NCI-H510A treated with DMSO at 0.1 percent for 48 hours (cell line): ENCODE results near the gene CCAR1.
"Not testable (repeated sequence)": the region's sequence is repeated elsewhere in the genome, so short reads cannot be mapped to it uniquely, and the experiment has no call there.

Experiments used
- DNase-seq: peaks from one replicate; lab custom pipeline; 2025; lab: John Stamatoyannopoulos, UW

CCAR1 gene

DNA sequence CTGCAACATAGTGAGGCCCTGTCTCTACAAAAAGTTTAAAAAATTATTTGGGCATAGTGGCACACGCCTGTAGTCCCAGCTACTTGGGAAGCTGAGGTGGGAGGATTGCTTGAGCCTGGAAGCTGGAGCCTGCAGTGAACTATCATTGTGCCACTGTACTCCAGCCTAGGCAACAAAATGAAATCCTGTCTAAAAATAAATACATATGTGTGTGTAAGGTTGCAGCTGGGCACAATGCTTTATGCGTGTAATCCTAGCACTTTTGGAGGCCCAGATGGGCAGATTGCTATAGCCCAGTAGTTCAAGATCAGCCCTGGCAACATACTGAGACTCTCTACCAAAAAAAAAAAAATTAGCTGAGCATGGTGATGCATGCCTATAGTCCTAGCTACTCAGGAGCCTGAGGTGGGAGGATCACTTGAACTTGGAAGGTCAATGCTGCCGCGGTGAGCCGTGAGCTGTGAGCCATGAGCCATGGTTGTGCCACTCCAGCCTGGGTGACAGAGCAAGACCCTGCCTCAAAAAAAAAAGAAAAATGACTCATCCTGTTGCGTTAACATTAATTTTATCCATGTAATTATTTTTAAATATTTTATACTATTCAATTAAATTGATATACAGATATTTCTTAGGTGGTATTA lies 38.3 kb downstream of the CCAR1 start:
- no peak for DNase-seq

DNA sequence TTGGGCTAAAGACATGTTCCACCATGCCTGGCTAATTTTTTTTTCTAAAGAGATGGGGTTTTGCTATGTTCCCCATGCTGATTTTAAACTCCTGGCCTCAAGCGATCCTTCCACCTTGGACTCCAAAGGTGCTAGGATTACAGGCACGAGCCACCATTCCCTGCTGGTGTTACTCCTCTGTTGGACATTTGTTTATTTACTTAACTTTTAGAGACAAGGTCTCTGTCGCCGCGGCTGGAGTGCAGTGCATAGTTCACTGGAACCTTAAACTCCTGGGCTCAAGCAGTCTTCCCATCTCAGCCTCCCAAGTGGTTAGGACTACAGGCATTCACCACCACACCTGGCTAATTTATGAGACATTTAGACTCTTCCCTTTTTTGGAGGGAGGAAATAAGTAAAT lies 38.9 kb downstream of the CCAR1 start:
- DNase-seq, result no peak

DNA sequence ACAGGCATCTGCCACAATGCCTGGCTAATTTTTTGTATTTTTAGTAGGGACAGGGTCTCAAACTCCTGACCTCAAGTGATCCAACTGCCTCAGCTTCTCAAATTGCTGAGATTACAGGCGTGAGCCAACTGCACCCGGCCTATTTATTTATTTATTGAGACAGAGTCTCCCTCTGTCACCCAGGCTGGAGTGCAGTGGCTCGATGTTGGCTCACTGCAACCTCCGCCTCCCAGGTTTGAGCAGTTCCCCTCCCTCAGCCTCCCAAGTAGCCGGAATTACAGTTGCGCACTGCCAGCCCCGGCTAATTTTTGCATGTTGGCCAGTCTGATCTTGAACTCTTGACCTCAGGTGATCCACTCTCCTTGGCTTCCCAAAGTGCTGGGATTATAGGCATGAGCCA lies 46.4 kb downstream of the CCAR1 start:
- DNase-seq, result not testable (repeated sequence)

DNA sequence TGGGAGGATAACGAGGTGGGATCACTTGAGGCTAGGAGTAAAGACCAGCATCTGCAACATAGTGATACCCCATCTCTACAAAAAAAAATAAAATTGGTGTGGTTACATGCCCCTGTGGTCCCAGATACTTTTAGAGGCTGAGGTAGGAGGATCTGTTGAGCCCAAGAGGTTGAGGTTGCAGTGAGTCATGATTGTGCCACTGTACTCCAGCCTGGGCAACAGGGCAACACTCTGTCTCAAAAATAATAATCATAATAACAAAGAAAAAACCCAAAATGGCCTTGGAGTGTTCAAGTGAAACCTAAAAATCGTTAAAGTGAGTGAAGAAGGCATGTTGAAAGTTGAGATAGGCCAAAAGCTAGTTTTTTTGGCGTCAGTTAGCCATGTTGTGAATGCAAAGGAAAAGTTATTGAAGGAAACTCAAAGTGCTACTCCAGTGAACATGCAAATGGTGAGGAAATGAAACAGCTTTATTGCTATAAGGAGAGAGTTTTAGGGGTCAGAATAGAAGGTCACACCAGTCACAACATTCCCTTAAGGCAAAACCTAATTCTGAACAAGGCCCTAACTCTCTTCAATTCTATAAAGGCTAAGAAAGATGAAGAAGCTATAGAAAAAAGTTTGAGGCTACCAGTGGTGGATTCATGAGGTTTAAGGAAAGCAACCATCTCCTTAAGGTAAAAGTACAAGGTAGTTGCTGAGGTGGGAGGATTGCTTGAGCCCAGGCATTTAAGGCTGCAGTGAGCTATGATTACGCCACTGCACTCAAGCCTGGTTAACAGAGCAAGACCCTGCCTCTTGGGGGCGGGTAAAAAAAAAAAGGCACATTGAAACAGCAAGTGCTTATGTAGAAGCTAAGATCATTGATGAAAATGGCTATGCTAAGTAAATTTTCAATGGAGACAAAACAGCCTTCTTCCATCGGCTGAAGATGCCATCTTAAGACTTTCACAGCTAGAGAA lies 60.9 kb downstream of the CCAR1 start:
- no peak for DNase-seq

DNA sequence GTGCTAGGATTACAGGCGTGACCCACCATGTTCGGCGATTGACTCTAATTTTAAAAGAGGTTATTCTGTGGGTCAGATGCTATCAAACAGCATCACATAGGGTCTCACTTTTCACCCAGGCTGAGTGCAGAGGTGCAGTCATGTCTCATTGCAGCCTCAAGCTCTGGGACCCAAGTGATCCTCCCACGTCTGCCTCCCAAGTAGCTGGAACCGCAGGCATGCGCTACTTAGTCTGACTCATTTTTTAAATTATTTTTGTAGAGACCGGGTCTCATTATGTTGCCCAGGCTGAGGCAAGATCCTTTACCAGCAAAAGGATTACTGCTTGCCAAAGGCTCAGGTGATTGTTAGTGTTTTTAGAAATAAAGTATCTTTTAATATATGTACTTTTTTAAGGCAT lies 63.4 kb downstream of the CCAR1 start:
- no peak for DNase-seq

DNA sequence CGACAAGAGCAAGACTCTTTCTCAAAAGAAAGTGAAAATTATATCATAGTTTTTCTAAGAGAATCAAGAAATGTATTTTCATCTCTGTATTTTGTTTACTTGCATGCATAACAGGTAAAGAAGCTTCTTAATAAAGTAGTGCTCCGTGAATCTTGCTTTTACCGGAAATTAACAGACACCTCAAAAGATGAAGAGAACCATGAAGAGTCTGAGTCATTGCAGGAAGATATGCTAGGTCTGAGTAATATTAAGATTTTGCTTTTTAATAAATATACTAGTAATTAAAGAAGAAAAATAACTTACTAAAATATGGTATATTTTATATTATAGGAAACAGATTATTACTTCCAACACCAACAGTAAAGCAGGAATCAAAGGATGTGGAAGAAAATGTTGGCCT lies 66.8 kb downstream of the CCAR1 start:
- DNase-seq, result no peak

DNA sequence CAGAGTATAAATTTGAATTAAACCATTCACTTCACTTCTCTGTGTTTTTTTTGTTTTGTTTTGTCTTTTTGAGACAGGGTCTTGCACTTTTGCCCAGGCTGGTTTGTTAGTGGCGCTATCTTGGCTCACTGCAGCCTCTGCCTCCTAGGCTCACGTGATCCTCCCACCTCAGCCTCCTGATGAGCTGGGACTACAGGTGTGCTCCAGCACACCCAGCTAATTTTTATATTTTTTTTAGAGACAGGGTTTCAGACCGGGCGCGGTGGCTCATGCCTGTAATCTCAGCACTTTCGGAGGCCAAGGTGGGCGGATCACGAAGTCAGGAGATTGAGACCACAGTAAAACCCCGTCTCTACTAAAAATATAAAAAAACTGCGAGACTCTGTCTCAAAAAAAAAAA lies 69.4 kb downstream of the CCAR1 start:
- no peak for DNase-seq

DNA sequence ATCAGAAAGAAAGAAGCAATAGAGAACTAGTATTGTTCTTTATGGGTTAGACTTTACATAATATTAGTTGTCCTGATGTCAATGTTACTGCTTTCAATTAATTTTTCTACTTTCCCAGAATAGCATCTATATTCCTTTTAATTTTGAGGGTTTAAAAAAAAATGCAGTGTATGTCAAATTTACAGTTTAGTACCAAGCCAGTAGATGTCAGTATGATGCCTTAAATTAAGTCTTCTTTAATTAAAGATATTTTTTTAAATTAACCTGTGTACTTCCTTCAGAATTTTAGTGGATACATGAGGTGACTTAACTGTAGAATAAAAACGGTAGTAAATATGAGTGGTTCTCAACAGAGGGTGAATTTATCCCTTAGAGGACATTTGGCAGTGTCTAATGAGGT lies 71.1 kb downstream of the CCAR1 start:
- DNase-seq, result no peak

DNA sequence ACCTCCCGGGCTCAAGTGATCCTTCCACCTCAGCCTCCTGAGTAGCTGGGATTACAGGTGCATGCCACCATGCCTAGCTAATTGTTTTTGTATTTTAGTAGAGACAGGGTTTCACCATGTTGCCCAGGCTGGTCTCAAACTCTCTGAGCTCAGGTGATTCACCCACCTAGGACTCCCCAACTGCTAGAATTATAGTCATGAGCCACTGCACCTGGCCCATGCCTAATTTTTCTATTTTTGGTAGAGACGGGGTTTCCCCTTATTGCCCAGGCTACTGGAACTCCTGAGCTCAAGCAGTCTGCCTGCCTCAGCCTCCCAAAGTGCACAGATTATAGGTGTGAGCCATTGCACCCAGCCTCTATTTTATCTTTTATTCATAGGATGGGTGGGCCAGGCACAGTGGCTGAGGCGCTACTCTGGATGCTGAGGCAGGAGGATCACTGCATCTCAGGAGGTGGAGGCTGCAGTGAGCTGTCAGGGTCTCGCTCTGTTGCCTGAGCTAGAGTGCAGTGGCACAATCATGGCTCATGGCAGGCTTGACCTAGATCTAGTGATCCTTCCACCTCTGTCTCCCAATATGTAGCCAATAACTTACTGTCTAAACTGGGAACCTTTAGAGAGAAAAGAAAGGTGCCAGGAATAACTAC lies 75.0 kb downstream of the CCAR1 start:
- DNase-seq, result no peak

DNA sequence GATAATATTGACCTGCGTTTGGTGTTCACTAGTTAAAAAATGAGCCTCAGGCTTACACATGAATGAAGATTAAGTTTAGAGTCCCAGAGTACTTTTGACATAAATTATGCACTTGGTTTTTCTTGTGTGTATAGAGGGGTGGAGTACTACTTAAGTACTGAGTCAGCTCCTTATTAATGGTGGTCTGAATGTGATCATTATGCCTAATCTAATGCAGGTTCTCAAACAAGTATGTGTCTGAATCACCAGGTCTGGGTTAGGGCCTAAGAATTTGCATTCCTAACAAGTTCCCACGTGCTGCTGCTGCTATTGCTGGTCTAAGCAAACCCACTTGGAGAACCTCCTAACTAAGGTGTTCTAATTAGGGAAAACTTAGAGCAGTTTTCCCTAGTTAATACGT lies 75.6 kb downstream of the CCAR1 start:
- DNase-seq, result no peak

DNA sequence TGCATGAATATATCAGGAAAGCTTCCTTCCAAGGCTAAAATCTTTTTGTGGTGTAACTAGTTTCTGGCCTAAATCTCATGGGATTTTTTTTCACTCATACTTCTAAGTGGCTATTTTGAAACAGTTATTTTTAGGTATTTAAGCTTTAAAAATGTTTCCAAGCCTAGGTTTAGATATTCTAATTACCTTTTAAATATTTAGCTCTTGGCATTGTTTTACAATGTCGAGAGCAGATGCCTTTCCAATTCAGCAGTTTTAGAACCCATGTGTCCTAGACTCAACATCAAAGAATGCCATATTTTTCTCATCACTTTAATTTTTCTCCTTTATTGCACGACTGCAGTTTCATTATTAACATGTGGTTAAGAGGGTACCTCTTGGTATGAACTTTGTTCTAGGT lies 79.2 kb downstream of the CCAR1 start:
- DNase-seq, result no peak

DNA sequence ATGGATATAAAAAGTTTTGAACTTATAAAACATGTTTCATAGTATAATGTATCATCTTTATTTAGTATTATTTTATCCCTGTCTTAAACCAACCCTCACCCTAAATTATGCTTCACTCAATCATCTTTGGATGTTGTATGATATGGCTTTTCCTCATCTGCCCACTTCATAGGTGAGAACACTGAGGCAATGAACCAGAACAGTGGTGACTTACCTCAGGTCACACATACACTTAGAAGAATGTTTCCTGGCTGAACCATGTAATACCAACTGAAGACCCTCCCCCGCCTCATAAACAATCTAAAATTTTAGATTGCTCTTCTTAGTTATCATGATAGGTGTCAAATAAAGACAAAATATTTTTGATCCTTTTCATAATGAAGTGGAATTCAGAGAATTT lies 83.7 kb downstream of the CCAR1 start:
- DNase-seq, result no peak

DNA sequence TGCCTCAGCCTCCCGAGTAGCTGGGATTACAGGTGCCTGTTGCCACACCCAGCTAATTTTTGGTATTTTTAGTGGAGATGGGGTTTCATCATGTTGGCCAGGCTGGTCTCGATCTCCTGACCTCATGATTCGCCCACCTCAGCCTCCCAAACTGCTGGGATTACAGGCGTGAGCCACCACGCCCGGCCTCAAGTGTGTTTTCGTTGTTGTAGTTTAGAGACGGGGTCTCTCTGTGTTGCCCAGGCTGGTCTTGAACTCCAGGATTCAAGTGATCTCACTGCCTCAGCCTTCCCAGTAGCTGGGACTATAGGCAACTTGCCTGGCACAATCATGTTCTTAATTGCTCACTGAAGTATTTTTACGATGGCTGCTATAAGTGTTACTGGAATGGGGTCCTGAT lies 89.8 kb downstream of the CCAR1 start:
- DNase-seq, result not testable (repeated sequence)

DNA sequence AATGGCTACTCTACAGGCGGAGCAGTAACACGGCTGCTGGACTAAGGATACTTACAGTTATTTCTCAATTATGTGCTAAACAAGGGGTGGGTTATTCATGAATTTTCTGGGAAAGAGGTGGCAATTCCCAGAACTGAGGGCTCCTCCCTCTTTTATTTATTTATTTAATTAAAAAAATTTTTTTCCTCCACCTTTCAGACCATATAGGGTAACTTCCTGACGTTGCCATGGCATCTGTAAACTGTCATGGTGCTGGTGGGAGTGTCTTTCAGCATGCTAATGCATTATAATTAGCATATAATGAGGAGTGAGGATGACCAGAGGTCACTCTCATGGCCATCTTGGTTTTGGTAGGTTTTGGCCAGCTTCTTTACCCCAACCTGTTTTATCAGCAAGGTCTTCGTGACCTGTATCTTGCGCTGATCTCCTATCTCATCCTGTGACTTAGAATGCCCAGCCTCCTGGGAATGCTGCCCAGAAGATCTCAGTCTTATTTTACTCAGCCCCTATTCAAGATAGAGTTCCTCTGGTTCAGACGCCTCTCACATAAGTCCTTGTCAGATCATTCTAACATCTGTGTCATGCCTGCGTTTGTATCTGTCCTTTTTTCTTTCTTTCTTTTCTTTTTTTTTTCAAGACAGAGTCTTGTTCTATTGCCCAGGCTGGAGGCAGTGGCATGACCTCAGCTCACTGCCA lies 90.4 kb downstream of the CCAR1 start:
- DNase-seq, result no peak

DNA sequence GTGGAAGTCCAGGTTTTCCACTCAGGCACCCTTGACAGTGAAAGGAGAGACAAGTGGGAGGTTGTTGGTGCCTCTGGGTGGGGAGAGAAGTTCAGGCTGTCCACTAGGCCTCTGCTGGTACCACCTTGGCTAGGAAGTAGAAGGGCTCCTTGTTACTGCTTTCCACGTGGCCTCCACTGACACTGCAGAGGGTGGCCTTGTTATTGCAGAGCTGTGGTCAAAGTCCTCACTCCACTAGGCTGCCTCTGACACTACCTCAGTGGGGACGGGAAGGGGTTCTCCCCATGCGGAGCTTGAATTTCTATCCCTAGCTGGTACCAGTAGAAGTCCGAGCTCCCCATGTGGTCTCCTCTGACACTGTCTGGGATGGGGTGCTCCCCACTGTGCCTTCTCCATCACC lies 91.4 kb downstream of the CCAR1 start:
- no peak for DNase-seq

DNA sequence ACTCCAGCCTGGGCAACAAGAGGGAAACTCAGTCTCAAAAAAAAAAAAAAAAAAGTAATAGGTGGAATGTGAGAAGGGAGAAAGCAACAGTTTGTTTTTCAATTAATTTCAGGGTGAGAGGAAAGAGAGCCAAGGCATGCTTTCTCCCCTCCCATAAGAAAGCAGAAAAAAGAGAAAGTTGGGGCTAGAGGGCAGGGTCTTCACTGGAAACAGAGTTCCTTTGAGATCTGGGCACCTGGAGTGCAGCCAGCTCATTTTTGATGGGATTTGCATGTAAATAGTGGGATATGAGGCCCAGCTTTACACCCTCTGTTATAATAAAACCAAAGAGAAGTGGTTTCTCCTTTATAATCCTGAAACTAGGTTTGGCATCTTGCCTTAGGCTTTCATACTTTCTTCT lies 92.5 kb downstream of the CCAR1 start:
- no peak for DNase-seq

DNA sequence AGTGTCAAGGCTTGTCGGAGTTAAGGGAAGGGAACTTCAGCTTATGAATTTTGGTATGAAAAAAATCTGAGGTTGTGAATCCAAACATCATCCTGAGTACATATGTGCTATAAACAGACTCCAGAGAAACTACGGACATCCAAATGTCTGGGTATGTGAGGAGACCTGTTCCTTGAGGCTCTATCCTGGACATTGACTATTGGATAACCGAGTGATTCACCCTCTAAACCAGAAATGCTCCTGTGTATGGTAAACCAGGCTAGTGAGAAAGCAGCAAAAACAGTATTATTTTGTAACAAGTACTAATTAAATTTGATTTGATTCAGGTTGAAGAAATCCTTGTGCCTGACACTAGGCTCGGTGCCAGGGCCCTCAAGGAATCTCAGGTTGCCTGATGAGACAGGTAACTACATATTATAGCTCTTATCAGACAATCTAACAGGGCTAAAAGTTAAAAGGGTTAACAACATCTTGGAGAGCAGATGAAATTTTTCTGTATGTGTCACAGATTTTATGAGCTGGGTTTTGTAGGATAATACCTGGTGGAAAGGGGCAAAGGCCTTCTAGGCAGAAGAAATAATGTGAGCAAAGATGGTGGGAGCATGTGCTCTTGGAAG lies 95.9 kb downstream of the CCAR1 start:
- no peak for DNase-seq

DNA sequence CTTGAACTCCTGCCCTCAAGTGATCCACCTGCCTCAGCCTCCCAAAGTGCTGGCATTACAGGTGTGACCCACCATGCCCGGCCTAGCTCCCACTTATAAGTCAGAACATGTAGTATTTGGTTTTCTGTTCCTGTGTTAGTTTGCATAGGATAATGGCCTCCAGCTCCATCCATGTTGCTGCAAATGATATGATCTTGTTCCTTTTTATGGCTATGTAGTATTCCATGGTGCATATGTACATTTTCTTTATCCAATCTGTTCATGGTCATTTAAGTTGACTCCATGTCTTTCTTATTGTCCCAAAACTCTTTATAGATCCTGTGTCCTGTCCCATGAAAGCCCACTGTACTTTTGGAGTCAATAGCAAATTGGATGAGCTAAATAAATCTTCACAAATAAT lies 99.3 kb downstream of the CCAR1 start:
- DNase-seq, result not testable (repeated sequence)

DNA sequence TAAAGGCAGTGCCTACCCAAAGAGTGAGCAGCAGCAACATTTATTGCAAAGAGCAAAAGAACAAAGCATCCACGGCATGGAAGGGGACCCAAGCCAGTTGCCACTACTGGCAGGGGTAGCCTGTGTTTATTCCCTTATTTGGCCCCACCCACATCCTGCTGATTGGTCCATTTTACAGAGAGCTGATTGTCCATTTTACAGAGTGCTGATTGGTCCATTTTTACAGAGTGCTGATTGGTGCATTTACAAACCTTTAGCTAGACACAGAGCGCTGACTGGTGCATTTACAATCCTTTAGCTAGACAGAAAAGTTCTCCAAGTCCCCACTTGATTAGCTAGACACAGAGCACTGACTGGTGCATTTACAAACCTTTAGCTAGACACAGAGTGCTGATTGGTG lies 101.6 kb downstream of the CCAR1 start:
- DNase-seq, result not testable (repeated sequence)

DNA sequence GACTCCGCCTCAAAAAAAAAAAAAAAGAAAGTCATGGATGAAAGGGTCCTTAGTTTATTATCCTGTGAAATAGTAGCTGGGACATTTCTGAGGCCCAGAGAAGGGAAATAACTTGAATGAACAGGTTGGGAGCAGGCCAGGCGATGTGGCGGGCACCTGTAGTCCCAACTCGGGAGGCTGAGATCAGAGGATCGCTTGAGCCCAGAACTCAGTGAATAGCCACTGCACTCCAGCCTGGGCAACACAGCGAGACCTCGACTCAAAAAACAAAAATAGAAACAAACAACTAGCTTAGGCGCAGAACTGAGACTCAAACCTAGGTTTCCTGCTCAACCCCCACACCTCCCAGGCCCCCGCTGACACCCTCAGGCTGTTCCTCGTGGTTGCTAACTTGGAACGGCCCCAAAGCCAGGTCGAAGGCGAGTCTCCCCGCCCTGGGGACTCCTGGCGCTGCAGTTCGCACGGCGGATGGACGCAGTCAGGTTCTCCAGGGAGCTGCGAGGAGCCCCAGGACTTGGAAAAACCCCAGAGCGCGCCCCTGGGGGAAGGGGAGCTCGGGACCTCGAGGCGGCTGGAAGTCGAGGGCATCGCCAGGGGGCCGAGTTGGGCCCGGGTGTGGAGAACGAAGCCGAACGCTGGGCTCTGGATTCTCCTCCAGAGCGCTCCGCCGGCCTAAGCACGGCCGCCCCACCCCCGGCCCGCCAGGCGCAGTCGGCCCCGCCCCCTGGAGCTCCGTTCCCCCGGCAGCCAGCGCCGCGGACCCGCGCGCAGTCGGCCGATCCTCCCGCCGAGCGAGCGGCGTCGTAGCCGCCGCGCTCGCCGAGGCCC lies 105.9 kb downstream of the CCAR1 start, which contains the start of gene STOX1:
Gene STOX1, plus strand, starts transcription at position 768 of the 828 bp plus-strand sequence. CDS start 93 bp downstream, outside the sequence.
- peak; percentile 72 for DNase-seq

DNA sequence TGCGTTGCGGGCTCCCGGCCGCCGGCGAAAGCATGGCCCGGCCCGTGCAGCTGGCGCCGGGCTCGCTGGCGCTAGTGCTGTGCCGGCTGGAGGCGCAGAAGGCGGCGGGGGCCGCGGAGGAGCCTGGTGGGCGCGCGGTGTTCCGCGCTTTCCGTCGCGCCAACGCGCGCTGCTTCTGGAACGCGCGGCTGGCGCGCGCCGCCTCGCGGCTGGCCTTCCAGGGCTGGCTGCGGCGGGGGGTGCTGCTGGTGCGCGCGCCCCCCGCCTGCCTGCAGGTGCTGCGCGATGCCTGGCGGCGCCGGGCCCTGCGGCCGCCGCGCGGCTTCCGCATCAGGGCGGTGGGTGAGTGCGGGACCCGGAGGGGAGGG lies 106.5 kb downstream of the CCAR1 start:
- DNase-seq, result not testable (repeated sequence)
